HG03108 (cell line): Measurements from ENCODE around the gene LINC01488.

ENCODE experiments used
- ATAC-seq: cut with Tn5 transposase; IDR thresholded peaks from one replicate; pipeline ENCODE4 v1.9.1; 2021; ENCODE audit warnings: moderate library complexity; ENCODE audit not compliant: unreplicated experiment

Gene LINC01488

DNA sequence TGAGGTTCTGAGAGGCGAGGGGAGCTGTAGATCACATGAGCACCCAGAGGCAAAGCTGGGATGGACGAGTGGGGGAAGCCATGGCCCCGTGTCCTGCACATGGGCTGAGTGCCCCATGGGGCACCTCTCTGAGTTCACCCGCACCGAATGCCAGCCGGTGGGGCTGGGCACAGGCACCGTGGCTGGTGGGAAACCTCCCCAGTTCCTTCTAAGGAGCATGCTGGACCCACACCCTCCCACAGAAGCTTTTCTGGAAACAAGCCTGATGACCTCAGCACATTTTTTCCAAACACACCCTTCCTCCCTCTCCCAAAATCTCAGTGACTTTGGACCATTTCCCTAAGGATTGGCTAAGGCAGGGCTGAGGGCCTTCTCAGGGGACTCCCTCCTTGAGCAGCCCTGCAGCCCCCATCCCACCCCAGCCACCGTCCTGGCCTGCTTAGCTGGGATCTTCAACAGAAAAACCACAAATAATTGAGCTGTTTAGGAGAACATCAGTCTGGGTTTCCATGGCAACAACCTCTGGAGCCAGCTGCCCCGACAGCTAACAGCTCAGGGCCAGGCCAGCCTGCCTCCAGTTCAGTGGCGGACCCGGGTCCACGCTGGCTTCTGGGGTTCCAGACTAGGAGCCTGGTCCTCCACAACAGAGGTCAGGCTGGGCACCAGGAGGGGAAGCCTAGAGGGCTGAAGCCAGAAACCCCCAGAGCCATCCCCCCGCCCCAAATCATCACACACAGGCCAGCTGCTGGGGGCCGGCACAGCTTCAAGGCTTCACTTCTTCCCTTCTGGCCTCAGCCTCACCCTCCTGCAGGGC lies 18.1 kb upstream of the LINC01488 start:
- ATAC-seq, result no peak

DNA sequence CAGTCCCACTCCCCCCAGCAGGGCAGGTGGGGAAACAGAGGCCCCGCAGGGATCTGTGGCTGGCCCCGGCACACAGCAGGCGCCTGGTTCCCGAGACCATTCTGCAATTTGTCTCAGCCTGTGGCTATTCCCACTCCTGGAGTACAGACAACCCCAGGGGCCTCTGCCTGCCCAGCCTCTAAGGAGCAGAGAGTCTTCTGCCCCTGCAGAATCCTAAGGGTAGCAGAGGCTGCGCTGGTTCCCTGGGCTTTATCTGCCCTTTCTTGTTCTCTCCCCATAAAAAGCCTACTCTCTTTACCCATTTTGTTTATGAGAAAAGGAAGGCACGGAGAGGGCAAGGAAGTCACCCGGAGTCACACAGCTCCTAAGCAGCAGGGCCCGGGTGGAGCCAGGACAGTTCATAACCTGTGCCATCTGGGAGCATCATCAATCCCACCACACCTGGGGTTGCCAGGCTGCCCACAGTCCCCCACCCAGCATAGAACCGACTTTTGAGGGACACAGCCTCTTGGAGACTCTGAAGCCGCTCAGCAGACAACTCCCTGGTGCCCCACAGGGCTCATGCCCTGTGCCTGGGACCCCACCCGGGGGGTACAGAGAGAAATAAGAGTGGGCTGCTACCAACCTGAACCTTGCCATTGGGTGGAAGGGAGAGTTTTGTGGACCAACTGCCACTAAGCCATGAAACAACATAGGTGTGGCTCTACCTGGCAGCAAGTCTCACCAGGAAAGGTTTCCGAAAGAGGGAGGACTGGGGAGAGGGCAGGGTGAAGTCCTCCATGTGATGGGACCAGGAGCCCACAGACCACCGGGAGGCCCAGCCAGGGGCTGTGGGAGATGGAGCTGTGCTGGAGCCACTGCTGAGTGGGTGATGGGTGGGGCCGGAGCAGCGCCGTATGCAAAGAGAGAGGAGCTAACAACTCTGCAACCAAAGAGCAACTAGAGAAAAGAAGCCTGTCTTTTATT lies 17.2 kb upstream of the LINC01488 start:
- no peak for ATAC-seq

DNA sequence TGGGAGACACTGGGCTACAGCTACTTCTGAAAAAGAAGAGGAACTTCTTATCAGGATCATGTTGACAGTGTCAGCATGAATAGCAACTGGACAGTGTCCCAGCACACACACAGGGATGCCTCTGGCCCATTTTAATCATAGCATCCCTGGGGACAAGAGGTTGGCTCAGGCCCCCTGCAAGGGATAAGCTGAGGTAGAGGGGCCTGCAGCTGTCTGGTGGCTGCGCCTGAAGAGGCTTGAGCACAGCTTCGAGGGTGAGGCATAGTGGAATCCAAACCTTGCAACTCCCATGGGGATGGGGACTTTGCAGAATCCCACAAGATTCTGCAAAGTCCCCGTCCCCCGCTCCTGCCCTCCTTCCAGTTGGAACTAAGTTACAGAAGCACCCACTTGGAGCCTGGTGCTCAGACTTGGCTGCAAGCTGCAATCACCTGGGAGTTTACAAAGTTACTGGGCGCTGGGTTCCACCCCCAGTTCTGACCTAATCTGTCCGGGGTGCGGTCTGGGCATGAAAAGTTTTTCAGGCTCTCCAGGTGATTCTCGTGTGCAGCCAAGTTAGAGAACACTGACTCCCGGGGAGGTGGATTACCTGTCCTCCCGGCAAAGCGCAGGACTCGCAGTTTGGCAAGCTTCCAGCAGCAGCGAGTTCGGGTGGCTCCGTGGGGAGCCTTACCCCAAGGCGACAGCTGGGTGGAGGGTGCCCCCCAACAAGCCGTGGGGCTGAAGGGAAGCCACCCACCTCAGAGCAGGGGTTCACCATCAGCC lies 16.0 kb upstream of the LINC01488 start:
- ATAC-seq, result no peak

DNA sequence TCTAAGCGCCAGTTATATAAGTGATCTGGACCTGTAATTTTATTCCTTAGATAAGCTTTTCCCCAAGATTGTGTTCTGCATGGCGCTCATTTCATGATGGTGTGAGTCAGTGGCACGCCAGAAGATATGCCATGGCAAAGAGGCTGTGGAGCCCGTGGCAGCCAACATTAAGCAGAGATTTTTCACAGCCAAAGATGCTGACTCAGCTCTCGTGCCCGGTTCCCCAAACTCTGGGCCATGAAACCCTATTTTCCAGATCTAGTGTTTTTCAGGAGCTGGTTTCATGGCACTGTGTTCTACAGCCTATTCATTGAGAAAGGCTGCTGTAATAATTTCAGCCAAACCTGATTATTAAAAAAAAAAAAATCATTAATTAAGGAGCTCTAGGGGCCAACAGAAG lies 15.4 kb upstream of the LINC01488 start:
- no peak for ATAC-seq

DNA sequence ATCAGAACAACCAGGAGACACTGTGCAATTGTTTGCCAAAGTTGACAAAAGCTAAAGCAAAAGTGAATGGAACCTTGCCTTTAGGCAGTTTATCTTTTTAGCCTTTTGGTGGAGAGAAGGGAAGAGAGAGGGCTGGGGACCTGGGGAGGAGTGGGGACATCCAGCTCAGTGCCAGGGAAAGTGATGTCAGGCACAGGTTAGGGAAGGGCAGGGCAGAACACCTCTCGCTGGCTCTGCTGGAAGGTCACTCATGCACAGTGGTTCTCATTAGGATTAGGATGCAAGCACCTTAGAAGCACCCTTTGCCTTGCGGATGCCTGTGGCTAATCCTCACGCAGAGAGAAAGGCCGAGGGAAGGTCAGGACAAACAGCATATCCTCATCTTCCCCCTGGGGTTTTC lies 14.3 kb upstream of the LINC01488 start:
- ATAC-seq, result no peak

DNA sequence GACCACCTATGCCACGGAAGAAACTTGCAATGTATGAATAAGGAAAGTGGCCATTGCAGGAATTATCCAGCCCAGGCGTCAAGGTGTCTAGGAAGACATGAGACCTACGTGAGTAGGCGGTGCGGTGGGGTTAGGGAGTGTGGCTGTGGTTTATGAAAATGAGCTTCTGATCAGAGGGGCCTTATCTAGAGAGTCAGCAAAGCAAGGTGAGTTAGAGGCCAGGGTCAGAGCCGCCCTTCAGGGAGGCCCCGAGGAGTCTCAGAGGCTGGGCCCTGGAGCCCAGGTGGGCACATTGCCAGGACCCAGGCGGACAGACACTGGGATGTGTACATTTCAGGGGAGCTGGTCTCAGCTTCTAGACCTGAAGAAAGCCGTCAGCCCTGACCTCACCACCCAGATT lies 13.8 kb upstream of the LINC01488 start:
- ATAC-seq, result no peak

DNA sequence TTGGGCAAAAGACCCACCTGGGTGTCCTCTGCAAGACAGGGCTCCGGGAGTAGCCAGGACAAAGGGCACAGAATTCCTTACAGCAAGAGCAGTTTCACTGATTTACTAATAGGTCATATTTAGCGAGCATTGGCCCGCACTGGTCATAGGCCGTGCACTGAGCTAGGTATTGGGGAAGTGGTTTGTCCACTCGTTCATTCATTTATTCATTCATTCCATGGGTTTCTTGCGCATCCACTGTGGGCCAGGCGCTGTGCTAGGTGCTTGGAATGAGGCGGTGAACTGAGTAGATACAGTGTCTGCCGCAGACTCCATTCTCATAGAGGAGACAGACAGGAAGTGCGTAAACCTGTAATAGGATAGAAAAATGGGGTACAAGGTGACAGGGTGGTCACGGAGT lies 13.2 kb upstream of the LINC01488 start:
- no peak for ATAC-seq

DNA sequence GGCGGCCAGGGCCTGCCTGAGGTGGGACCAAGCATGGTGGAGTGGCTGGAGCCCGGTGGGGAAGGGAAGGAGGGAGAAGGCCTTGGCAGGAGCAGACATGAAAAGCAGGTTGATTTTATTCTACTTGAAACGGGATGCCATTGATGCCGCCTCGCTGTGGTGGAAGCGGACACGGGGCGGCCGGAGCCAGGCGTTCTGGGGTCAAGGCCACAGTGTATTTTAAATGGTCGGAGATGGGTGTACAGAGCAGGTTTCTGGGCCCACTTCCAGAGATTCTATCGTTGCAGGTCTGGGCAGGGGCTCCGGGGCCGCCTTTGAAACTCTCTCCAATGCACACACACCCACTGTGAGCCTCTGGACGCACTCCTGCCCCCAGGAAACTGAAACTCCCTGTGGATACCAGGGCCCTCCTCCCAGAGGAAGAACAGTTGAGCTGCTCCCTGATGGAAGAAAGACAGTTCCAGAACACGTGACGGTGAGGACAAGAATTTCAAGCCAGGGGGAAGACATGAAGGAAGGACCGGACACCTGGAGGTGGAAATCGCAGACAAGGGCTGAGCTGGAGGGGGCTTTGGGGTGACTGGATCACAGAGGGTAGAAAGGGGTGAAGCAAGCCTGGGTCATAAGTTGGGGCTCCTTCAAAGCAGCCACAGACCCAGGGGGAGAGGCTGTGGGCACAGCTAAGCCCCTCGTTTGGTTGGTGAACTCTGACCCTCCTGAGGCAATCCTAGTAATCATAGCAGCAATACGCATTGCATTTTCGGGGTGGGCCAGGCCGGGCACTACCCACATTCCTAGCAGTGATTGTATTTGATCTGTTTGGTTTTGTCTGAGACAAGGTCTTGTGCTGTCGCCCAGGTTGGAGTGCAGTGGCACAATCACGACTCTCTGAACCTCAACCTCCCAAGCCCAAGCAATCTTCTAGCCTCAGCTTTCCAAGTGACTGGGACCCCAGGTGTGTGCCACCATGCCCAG lies 12.3 kb upstream of the LINC01488 start:
- ATAC-seq, result no peak

DNA sequence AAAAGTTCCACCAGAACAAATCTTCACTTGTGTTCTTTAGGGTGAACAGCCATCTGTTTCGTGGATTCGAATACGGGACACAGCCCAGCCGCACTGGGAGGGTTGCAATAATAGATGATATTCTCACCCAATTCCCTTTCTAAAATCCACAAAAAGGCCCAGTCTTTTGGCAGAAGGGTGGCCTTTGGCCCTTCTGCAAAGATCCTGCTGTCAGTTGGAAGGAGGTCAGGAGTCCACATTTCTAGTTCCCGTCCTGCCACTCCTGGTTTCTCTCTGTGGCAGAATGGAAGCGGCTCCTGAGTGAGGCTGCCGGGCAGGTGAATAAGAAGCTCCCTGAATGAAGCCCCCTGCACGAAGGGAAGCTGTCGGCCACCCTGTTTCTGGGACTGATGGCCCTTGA lies 11.2 kb upstream of the LINC01488 start:
- no peak for ATAC-seq

DNA sequence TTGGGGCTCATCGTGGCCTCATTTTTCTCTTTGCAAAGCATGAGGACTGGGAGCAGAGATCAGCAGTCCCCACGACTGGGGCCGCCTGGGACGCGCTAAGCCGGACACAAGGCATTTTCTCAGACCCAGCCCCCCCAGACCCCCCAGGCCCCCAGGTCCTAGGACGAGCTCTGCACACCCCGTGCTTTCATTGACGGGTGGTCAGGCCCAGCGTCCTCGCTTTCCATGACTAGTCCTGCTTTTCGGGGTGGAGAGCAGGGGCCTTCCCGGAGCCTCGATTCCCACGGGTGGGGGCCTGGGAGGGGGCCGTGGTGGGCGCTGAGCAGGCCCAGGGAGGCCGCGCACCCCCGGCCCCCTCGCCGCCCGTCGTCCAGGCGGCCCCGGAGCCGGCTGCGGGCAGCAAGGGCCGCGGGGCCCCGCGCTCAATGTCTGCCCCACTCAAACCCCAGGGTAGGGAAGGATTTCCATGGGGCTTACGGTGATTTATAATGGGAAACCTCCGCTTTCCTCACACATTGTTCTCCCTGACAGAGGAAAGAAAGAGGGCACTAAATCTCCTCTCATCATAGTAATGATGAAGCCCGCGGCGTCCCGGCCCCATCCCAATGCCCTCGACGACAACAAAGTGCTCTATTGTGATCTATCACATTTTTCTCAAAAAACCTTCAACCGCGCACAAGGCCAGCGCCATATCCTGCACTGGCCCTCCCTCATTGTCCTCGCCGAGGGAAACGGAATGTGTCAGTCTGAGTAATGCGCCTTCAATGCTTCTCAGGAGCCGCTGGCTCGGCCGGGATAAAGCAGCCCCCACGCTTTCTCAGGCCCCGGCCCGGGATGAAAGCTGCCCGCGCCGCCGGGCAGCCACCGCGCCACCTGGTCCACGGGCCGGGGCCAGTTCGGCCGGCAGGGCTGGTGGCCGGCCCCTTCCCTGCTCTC lies 10.4 kb upstream of the LINC01488 start:
- no peak for ATAC-seq

DNA sequence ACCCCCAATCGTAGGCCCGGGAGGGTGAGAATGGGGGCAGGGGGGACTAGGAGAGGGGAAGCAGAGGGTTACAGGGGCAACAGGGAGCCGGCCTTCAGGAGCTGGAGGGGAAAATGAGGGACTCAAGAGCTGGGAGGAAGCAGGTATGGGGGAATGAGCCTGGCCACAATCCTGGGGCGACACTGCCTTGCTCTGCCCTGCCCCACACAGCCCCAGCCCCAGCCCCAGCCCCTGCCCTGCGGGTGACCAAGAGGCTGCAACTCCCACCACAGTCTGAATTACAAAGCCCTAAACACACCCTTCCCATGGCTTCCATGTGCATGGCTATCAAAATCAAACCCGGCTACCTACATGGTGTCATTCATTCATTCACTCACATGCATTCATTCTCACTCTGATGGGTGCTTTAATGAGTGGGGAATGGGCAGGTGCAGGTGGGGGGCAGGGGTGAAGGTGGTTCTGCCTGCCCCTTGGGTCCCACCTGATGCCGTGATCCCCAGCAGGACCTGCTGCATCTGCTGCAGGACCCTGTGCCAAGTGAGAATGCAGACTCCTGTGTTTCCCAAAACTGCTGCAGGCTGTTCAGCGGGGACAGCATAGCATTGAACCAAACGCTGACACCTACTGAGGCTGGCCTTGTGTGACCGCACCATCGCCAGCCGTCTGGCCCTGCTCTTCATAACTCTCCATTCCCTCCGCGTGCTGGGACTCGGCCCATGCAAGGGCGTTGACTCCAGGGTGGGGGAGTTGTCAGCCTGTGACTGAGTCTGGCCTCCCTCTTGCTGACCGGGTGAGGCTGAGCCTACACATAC lies 9.5 kb upstream of the LINC01488 start:
- no peak for ATAC-seq

DNA sequence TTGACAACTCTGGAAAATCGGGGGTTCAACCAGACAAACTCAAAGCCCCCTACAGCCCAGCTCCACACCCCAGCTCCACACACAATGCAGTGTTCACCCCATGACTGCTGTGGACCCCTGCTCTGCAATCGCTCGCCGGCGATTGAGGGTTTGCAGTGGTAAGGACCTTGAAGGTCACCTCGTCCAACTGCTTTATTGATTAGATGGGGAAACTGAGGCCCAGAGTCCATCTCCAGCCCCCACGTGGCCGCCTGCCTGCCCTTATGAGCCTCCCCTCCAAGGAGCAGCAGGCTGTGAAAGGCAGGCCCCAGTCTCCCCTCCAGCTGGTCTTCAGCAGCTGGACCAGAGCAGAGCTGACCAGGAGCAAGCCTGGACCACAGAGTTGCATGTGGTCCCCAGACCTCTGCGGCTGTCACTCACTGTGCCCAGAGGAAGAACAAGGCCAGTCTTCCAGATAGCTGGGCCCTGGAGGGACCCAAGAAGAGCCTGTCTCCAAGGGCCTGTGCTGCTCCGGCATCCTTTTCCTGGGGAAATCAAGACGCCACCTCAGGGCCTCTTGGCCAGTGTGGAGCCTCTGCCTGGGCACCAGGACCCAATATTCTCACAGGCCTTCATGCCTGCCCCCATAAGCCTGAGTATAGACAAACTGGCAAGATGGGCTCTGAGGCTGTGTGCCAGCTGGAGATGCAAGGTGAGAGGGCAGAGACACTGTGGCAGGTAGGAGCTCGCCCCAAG lies 8.8 kb upstream of the LINC01488 start:
- ATAC-seq, result no peak

DNA sequence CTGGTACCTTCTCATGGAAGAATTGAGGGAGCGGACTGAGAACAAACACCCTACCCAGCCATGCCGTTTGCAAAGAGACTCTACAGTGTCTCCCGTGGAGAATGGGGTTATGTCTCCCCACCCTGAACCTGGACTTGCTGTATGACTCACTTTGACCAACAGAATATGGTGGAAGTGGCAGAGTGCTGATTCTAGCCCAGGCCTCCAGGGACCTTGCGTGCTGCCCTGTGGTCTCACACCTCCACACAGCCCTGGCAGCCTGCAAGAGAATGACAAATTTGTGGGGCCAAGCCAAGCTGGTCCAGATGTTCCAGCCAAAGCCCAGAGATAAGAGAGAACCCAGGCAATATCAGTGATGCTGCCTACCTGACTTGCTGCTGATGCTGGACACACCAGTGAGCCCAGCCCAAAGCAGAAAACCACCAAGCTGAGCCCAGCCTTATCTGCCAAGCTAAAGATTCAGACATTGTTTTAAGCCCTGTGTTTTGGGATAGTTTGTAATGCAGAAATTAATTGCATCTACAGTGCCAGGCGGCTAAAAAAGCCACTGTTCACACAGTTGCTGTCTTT lies 8.1 kb upstream of the LINC01488 start:
- ATAC-seq, result no peak

DNA sequence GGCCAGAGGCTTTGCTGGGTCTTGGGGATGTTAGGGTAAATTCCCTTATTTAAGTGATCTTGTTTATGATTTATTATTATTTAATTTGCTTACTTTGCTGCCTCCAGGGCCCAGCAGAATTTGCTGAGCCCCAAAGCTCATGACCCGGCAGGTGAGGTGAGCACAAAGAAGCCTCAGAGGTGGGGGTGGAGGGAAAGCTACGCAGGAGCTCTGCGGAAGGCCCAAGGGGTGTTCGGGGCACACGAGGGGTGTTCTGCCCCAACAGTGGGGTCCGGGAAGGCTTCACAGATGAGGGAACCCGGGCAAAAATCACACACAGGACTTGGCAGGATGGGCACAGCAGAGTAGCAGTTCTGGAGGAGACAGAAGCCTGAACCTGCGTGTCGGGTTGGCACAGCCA lies 6.7 kb upstream of the LINC01488 start:
- no peak for ATAC-seq

DNA sequence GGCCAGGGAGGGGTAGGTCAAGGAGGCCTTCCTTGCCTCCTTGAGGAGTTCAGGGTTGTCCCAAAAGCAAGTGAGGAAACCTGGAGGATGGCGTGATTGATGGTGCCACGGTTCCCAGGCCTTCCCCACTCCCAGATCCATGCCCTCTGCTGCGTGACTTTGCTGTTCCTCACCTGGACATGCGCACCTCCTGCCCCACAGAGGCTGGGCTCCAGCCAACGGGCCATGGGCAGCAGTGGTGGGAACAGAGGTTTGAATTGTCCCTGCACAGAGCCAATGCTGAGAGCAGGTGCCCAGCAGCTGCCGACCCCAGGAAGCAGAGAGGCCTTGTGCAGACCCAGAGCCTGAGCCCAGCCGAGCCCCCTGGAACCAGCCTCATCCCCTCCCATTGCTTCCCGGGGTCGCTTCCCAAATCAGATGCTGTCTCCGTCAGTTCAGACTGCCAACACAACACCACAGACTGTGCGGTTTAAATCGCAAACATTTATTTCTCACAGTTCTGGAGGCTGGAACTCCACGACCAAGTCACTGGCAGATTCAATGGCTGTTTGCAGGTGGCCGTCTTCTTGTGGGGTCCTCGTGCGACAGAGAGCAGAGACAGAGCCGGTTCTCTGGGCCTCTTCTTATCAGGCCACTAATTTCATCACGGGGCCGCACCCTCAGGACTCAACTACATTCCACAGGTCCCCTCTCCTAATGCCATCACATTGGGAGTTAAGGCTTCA lies 6.2 kb upstream of the LINC01488 start:
- ATAC-seq, result no peak

DNA sequence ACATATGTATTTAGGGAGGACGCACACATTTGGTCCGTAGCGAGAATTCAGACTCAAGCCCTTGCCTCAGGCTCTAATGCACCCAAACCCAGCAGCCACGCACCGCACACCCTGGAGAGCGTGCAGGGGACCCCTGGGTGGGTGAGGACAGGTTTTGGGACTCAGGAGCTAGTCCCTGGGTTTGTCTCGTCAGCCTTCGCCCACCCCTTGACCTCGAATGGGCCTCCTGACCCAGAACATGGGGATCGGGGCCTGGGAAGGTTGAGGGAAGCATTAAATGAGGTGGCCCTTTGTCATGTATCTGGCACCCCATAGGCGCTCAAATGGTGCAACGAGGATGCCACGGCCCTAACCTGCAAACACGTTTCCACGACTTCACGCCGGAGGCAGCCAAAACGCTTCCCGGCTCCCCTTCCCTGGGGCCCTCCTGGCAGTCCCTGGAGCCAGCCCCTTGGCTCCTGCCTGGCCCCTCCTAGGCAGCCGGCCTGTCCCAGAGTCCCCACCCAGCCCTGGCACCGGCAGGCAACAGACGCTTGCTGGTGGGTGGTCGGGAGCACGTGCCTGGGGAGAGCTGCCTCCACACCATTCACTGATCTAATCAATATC lies 5.5 kb upstream of the LINC01488 start:
- no peak for ATAC-seq
